GM21619 (cell line): ENCODE results near the gene BEGAIN.

Experiments
- ATAC-seq: cut with Tn5 transposase; IDR thresholded peaks from one replicate; pipeline ENCODE4 v1.9.1; 2021; ENCODE audit not compliant: unreplicated experiment

BEGAIN gene, protein sequence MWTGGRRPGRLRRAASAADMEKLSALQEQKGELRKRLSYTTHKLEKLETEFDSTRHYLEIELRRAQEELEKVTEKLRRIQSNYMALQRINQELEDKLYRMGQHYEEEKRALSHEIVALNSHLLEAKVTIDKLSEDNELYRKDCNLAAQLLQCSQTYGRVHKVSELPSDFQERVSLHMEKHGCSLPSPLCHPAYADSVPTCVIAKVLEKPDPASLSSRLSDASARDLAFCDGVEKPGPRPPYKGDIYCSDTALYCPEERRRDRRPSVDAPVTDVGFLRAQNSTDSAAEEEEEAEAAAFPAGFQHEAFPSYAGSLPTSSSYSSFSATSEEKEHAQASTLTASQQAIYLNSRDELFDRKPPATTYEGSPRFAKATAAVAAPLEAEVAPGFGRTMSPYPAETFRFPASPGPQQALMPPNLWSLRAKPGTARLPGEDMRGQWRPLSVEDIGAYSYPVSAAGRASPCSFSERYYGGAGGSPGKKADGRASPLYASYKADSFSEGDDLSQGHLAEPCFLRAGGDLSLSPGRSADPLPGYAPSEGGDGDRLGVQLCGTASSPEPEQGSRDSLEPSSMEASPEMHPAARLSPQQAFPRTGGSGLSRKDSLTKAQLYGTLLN

DNA sequence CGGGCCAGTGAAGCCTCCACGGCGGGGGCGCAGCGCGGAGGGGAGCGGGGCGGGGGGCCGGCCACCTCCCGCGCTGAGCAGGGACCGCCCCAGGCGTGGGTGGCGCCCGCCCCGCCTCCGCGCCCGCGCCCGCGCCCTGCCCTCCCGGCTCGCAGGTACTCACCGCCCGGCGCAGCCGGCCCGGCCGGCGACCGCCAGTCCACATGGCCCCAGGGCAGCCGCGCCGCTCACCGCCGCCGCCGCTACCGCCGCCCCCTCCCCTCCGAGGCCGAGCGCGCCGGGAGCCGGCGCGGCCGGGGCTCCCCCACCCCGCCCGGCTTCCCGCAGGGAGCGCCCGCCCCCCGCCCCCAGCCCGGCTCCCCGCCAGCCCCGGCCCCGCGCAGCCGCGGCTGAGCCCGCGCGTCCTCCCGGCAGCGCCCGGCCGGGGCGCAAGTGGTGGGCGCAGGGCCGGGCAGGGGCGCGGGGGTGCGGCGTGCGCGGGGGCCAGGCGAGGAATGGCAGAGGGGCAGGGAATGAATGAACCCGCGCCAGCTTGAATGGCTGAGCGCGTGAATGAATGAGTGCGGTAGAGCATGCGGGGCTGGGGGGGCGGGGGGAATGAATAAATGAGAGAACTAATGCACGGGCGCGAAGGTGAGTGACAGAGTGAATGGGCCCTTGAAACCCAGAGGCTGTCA lies at the start of gene BEGAIN:
Gene BEGAIN, minus strand, starts transcription at position 332 of the 677 bp plus-strand sequence. Its CDS starts 127 bp downstream, at position 205.
- no peak for ATAC-seq

DNA sequence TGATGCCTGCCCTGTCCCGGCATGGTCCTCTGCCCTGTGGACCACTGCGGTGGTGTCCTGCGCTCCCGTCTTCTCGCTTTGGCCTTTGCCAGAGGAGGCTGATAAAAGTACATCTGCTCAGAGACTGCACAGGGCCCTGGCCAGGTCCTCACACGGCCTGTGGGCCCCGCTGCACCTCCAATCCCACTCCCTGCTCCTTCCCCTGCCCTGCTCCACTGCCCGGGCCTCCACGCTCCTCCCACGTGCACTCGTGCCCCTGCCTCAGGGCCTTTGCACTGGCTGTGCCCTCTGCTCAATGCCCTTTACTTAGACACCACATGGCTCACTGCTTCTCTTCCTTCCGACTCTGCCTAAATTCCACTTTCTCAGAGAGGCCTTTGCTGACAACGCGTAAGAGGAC lies 49.3 kb upstream of the BEGAIN start:
- no peak for ATAC-seq

DNA sequence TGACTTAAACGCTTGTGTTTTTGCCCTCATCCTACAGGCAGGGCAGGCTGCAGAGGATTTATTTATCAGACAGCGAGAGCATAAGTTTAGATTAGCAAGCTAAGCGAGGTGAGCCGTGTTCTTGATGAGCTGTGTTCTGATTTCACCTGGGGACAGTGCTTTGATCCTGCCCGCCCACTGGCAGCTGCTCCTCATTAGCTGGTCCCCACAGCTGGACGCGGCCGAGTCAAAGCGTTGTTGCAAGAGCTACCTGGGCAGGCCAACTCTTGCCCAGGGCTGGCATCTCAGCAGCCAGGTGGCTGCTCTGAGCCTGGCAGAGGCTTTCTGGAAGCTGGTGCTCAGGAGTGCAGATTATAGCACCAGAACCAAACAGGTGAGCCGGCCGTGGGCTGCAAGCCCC lies 46.8 kb upstream of the BEGAIN start:
- ATAC-seq = no peak

DNA sequence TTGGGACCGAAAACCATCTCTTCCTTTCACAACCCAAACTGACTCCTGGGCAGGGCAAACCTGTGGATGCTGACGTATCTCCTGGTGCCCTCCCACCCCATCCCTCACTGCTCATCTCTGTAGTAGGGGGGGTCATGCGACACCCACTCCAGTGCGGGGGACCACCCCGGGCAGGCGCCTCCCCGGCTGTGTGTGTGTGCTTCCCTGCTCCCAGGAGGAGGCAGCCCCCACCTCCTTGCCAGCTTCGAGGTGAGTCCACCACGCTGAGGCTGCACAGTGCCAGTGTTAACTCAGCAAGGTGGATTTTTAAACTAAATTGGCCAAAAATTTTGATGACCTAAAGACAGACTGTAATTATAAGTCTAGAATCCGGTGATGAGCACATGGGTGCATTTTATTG lies 46.2 kb upstream of the BEGAIN start:
- no peak for ATAC-seq

DNA sequence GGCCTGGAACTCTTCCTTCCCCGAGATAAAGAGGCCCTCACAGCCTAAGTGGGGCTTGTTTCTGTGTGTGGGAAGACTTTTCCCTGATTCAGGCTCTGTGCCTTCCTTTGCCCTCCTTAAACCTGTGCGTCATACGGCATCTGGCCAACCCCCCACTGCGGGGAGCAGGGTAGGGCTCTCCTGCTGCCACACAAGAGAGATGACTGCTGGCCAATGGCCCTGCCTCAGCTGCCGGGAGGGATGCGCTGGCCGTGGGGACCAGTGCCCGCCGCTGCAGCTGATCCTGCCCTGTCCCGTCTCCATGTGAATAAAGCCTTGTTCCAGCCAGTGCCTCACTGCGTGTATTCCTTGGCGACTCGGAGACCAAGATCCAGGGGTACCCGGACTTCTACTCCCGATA lies 42.5 kb upstream of the BEGAIN start:
- ATAC-seq = no peak

DNA sequence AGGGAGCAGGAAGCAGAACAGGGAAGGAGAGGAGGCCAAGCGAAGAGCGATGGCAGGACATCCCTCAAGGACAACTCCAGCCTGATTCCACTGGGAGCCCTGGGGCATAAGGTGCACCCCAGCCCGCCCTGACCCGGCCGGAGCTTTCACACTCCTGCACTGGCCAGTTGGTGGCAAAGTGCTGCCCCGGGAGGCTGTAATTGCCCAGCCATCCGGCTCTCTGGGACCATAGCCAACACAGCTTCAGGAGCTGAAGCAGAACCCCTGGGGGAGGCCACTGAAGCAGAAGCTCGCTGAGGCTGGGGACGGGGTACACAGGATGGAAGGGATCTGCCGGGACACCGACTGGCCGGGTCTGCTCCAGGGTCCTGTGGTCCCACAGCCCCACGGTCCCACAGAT lies 41.9 kb upstream of the BEGAIN start:
- no peak for ATAC-seq

DNA sequence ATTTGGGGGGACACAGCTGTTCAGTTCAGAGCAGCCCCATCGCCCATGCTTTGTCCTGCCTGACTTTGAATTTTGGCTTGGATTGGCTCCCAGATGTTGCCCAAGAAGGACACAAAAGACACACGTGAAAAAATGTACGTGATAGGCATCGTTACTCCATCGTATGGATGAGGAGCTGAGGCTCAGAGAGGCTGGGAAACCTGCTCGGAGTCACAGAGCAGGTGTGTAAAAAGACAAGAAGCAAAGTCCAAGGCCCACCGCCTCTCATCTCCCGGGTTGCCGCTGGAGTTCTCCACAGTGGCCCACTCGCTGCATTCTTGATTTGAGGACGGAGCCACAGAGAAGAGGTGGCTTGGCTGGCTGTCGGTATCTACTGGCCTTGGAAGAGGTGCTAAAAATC lies 41.0 kb upstream of the BEGAIN start:
- no peak for ATAC-seq

DNA sequence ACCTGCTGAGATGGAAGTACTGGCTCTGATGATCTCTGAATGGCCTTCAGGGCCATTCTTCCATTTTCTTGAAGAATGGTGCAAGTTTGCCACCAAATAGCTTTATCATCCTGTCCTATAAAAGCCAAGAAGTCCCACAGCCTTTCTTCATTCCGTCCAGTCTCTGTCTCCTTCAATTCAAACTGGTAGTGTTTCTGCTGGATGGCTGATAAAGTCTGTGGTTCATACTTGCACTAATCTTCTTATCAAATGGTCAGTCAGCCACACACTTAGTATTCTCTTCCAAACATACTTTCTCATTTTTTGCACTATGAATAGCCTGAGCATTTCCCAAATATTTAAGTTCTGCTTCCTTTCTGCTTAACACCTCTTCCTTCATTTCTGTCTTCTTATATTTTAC lies 39.4 kb upstream of the BEGAIN start:
- no peak for ATAC-seq

DNA sequence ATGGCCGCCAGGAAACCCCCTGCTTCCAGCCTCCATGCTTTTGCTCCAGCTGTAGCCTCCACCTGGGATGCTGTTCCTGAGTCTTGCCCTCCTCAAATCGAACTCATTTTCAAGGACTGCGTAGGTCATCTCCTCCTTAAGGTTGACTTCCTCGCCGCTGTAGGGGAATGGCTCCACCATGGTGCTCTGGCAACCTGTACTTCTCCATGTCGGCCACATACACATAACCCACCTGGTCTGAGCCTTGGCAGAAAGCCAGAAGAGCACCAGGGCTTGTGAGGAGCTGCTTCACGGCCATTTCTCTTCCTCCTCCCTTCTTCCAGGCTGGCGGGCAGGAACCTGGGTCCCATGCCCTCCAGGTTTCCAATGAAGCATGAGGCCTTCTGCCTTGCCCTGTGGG lies 36.7 kb upstream of the BEGAIN start:
- no peak for ATAC-seq

DNA sequence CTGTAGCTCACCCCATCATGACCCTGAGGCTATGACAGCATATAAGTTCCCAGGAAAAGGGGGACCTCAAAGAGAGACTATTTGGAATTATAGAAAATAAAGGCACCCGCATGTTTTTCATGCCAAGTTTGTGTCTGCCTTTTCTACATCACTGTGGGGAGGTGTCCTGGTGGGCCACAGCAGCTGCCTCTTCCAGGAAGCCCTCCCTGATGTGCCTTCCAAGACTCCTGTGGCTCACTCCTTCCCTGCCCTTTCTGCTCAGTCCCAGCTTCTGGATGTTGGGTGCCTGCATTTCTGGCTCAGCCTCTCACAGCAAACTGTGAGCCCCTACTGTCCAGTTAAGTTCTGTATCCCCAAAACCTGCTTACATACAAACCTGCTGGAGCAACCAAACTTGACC lies 36.3 kb upstream of the BEGAIN start:
- ATAC-seq = no peak

DNA sequence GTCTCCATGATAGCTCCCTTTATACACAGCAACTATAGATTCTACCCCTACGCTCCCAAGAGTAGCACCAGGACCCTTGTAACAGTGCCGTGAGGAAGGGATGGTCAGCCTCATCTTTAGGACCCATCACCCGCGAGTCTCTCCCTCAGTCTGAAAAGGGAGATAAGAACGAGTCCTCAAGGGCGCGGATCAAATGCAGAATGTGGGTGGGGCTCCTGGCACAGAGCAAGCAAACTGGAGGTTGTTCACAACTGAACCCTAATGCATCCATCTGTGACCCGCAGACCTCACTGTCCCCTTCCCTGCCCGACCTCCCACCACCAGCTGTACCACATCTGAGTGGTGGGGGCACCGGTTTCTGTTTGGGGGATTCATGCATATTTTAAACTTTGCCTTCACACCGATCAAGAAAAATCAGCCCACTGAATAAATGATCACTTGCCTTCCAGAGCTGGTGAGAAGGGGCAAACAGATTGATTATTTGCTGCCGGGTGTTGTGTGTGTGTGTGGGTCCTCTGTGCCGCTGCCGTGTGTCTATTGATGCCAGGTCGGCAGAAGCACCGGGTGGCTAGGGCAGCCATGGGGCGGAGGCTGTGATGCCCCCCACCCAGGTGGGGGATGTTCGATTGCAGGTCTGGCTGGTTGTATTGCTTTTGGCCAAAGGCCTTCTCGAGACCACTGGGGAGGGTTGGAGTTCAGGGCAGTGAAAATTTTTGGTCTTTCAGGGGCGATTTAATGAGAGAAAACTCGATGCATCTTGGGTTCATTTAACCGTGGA lies 35.7 kb upstream of the BEGAIN start:
- ATAC-seq = no peak

DNA sequence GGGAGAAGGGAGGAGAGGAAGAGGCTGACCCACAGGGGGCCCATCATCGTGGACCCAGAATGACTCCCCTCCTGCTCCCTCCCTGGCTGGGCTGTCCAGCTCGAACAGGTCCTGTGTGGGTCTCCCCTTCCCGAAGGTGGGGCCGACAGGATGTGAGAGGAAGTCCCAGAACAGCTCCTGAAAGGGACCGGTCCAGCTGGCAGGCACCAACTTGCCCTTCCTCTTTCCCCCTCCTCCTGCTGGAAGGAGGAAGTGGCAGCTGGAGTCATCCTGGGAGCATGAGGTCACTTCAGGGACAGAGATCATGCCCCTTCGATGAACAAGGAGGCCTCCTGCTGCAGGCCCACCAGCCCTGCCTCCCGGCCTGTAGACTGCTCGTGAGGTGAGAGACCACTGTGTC lies 35.0 kb upstream of the BEGAIN start:
- ATAC-seq = no peak

DNA sequence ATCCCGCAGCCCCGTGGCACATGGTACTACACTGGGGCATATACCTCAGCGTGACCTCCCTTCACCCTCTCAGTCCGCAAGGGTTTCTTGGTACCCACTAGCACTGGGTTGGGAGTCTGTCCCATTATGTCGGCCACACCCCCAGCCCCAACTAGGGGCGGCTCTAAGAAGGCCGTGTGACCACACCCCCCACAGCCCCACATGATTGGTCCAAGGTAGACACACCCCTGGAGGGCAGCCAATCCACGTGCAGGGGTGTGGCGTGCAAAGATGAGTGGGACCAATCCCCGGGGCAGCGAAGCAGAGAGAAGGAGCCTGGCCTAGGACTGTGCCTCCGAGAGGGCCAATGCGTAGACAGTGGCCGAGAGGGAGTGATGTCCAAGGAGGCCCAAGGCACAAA lies 34.6 kb upstream of the BEGAIN start:
- no peak for ATAC-seq

DNA sequence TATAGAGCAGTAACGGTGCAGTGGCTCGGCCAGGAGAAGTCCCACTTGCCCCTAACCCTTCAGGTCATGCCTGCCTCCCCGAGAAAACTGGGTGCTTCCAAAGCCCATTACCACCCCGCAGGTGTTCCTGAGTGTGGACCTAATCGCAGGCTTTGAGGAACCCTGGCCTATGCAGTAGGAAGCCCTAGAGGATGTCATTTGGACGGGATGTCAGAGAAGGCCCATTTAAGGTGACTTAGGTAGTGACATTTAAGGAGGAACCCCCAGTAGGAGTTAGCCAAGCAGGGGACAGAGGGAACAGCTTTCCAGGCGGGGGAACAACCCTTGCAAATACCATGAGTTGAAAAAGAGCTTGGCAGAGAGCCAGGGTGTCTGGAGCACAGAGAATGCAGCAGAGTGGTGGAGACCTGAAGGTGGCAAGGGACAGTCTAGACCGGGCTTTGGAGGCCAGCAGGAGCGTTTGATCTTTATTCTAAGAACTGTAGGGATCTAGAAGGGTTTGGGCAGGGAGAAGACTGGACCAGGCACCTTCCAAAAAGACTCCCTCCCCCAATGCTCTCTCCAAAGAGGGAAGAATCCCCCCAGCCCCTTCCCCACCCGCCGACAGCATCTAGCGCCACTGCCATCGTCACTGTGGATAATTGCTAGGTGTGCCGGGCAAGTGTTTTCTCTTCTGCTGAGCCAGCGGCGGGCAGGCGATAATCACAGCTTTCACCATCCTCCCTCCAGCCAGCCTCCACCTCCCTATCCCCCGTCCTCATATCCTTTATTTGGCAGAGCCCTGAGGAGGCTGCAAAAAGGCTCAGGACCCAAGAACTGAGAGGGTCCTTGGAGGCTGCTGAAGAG lies 33.3 kb upstream of the BEGAIN start:
- ATAC-seq = no peak

DNA sequence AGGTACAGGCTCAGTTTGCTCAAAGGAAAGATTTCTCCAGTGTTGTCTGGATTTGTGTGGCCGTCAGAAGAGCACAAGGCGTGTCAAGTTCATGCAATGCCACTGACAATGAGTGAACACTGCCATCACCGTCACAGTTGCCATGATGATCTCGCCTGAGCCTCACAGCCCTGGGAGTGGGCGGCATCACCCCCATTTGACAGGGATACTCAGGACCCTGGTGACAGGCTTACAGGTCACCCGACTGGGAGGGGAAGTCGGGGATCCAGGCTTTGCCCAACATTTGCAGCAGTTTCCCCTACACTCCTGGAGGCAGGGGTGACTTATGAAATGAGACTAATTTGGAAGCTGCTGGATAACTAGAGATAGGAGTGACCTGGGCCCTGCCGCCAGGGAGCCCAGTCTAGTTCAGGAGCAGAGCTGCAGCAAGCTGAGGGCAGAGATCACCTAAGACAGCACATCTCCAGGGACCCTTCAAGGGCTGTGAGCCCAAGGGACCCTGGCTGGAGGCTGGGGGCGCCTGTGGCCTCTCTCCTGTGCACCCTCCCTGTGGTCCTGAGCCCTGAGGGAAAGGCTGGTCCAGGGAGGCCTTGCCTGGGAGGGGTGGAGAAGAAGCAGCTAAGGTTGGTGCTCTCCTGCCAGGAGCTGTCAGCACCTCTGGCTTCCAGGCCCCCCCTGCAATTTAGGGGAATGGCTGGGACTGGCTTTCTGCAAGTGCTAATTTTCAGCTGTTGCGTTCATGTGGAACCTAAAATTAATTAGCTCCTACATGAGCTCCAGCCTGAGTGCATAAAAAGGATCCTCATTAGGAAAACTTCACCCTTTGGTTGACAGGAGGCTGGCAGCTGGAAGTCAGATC lies 32.4 kb upstream of the BEGAIN start:
- ATAC-seq = no peak

DNA sequence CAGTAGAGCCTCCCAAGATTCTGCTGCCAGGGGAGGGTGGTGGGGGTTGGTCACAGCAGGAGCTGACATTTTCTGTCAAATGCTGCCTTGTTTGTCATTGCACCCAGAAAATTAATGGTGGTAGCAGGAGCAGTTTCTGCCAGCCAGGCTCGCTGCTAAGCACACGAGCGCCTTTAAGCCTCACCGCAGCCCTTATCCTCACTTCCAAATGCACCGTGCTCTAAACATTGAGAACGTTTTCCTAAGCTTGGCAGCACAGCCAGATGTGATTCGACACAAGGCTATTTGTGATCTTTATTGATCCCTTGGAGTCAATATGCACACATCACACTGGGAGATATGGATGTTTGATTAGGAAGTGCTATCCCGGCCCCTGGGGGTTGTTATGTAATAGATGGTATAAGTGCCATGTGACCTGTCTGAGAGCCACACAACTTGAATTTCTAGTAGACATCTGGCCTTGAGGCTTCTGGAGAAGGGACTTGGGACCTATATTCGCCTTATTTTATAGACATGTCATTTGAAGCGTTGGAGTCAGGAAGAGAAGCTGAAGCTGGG lies 31.6 kb upstream of the BEGAIN start:
- ATAC-seq = no peak

DNA sequence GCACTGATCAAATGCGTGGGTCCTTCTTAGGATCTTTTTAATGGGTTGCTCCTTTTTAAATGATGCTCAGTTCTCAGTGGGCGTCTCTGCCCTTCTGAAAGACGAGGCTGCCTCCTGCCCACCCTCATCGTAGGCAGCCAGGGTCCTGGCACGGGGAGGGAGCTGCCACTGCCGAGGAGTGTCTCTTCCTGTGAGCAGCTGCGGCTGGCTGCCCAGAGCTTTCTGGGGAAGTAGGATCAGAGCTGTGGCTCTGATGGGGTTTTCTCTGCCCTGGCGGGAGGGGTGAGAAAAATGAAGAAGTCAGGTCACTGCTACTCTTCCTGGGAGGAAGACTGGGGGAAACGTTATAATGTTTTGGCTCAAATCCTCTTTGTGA lies 31.1 kb upstream of the BEGAIN start:
- ATAC-seq = no peak

DNA sequence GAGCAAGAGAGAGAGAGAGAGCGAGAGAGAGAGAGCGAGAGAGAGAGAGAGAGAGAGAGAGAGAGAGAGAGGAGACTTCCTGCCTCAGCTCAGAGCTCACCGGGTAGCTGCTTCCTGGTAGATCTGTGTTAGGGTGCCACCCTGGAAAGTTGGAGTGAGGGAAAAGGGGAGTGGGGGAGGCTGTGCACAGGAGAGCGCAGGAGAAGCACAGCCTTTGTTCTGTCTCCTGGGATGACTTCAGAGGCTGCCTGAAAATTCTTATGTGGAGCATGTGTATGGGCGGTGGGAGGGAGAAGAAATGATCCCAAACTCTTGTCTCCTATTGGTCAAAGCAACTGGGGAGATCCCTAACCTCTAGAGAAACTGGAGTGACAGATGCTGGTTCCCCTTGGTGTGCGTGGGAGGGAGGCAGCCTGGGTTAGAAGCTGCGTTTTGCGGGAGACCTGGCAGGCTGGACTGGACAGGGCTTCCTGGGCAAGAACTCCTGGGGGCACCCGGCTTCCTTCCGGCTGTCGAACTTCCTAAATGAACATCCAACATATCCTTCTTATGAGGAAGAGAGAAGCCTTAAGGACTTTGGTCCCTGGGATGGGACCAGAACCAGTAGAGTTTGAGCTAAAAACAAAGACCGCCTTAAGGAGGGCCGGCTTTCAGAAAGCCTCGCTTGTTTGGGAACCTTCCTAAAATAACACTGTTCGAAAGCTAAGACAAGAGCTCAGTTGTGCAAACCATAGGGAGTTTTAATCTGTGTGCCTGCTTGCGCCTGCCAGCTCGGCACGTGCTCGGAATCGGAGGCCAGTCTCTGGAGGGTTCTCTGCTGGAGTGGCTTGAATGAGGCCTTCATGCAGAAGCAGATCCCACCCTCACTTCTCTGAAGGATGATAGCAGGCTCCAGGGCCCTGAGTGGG lies 30.4 kb upstream of the BEGAIN start:
- no peak for ATAC-seq
